ENCODE measurements around the gene RNF115. TPM values are rescaled to one million over a fixed set of nuclear protein-coding genes. Genes with fewer than 3 reads are reported as not detected.
A peak's percentile ranks its signal among the peaks of the same experiment; 100 is the strongest.

The RNF115 gene
- total and polyA plus RNA-seq, 2 of the 13 experiments (the other 11 are each of a cell fraction or from before 2014, with no cell fraction given): 6.0 to 10.1 TPM

- TF ChIP-seq CREBL2 (CRISPR knock-in tag; IDR thresholded peaks at IDR 0.05; ENCODE audit: borderline replicate concordance) (no peak), PAXIP1 (CRISPR knock-in tag; conservative IDR thresholded peaks at IDR 0.05) (0 out of 2 replicates have a peak, but pooled peaks have one; percentile 31), PLRG1 (conservative IDR thresholded peaks at IDR 0.05) (no peak), RARG (CRISPR knock-in tag; IDR thresholded peaks at IDR 0.05; ENCODE audit: low read depth) (no peak), ZNF20 (CRISPR knock-in tag; IDR thresholded peaks at IDR 0.05) (no peak), MYNN (CRISPR knock-in tag; IDR thresholded peaks at IDR 0.05; ENCODE audit: low read depth) (no peak), ZNF557 (CRISPR knock-in tag; IDR thresholded peaks at IDR 0.05) (no peak), FOSL2 (CRISPR knock-in tag; IDR thresholded peaks at IDR 0.05) (peak; percentile 9; the same call in 1 of the 2 replicates), PATZ1 (CRISPR knock-in tag; IDR thresholded peaks at IDR 0.05) (peak; percentile 64), KDM5B (CRISPR knock-in tag; IDR thresholded peaks at IDR 0.05; ENCODE audit: borderline replicate concordance) (peak; percentile 43; the same call in 1 of the 2 replicates), ZNF362 (CRISPR knock-in tag; IDR thresholded peaks at IDR 0.05; ENCODE audit: borderline replicate concordance) (no peak), MXI1 (IDR thresholded peaks at IDR 0.05; ENCODE audit: borderline replicate concordance, low read depth, low read length) (peak; percentile 37; the same call in 1 of the 3 replicates), ZNF576 (CRISPR knock-in tag; IDR thresholded peaks at IDR 0.05) (no peak), ZNF607 (CRISPR knock-in tag; IDR thresholded peaks at IDR 0.05; ENCODE audit: borderline replicate concordance) (0 out of 2 replicates have a peak, but pooled peaks have one; percentile 78), ZBTB25 (CRISPR knock-in tag; IDR thresholded peaks at IDR 0.05) (0 out of 2 replicates have a peak, but pooled peaks have one; percentile 16), ZNF546 (CRISPR knock-in tag; conservative IDR thresholded peaks at IDR 0.05) (no peak), ZNF512 (CRISPR knock-in tag; IDR thresholded peaks at IDR 0.05) (no peak)
These were observed 102.8 kb downstream of the RNF115 start (continued) for GRCh38 chr1:145720878-145721671.

Measured in HepG2 (cell line).